MM.1S (cell line): Measurements from ENCODE around the gene RB1.

ENCODE experiments used
- DNase-seq: peaks from one replicate; pipeline ENCODE4 v3.0.0-alpha.2; 2015
- H2AFZ ChIP-seq: fragments of 300-600 bp; sonication (generic); 2 replicates; pipeline ENCODE4 v1.6.0; 2016; ENCODE audit warnings: antibody characterized with exemption, low read length
- H3F3A ChIP-seq: fragments of 300-600 bp; sonication (generic); 2 replicates; pipeline ENCODE4 v1.6.1; 2016; ENCODE audit warnings: mild to moderate bottlenecking, antibody characterized with exemption, low read length, moderate library complexity, mixed read lengths; ENCODE audit not compliant: insufficient read depth
- H3K27ac ChIP-seq: fragments of 300-600 bp; sonication (generic); 2 replicates; pipeline ENCODE4 v1.5.1; 2016; ENCODE audit warnings: mild to moderate bottlenecking, low read length
- H3K27me3 ChIP-seq: fragments of 300-600 bp; sonication (generic); replicated peaks from 2 replicates; pipeline ENCODE4 v1.6.0; 2016; ENCODE audit warnings: low read length; ENCODE audit not compliant: insufficient read depth
- H3K36me3 ChIP-seq: fragments of 300-600 bp; sonication (generic); replicated peaks from 2 replicates; pipeline ENCODE4 v1.6.1; 2016; ENCODE audit warnings: mild to moderate bottlenecking, low read length, mixed read lengths; ENCODE audit not compliant: insufficient read depth
- H3K4me1 ChIP-seq: fragments of 300-600 bp; sonication (generic); 2 replicates; pipeline ENCODE4 v1.6.1; 2016; ENCODE audit warnings: low read length, mixed read lengths
- H3K4me2 ChIP-seq: fragments of 300-600 bp; sonication (generic); 2 replicates; pipeline ENCODE4 v1.6.0; 2016; ENCODE audit warnings: low read depth, low read length
- H3K4me3 ChIP-seq: fragments of 300-600 bp; sonication (generic); 2 replicates; pipeline ENCODE4 v1.5.1; 2016; ENCODE audit warnings: low read length, mixed read lengths
- H3K79me2 ChIP-seq: fragments of 300-600 bp; sonication (generic); 2 replicates; pipeline ENCODE4 v1.6.1; 2016; ENCODE audit warnings: mixed run types, low read length, mixed read lengths
- H3K9ac ChIP-seq: fragments of 300-600 bp; sonication (generic); 2 replicates; pipeline ENCODE4 v1.6.1; 2016; ENCODE audit warnings: low read length, mixed read lengths
- H3K9me2 ChIP-seq: fragments of 300-600 bp; sonication (generic); replicated peaks from 2 replicates; pipeline ENCODE4 v1.6.1; 2016; ENCODE audit warnings: mild to moderate bottlenecking, low read length, mixed read lengths; ENCODE audit not compliant: insufficient read depth
- H3K9me3 ChIP-seq: fragments of 300-600 bp; sonication (generic); replicated peaks from 2 replicates; pipeline ENCODE4 v1.6.1; 2016; ENCODE audit warnings: mild to moderate bottlenecking, low read length, mixed read lengths; ENCODE audit not compliant: insufficient read depth
- H4K20me1 ChIP-seq: fragments of 300-600 bp; sonication (generic); 2 replicates; pipeline ENCODE4 v1.6.1; 2016; ENCODE audit warnings: mild to moderate bottlenecking, low read length, moderate library complexity, mixed read lengths; ENCODE audit not compliant: insufficient read depth
- CTCF ChIP-seq: fragments of 300-600 bp; sonication (generic); IDR thresholded peaks from 2 replicates; pipeline ENCODE4 v1.5.1; 2016; ENCODE audit warnings: antibody characterized with exemption, low read length, mixed read lengths
- EZH2 ChIP-seq: fragments of 300-600 bp; sonication (generic); optimal IDR thresholded peaks from 2 replicates; pipeline ENCODE3; 2017; ENCODE audit warnings: low read depth, mild to moderate bottlenecking, antibody characterized with exemption, low read length, mixed read lengths
- EZH2phosphoT487 ChIP-seq: fragments of 300-600 bp; sonication (generic); IDR thresholded peaks from 2 replicates; pipeline ENCODE4 v1.6.1; 2018; ENCODE audit warnings: antibody characterized with exemption, low read length

The RB1 gene

GRCh38 chr13:48393698-48394085 is 90.1 kb downstream of the RB1 start:
- Histone ChIP-seq H3K4me1 (no peaks in the 10 kb centered on the region), H3K9ac (no peak overlapping the region), H3K9me3 (no peaks in the 10 kb centered on the region), H3K9me2 (no peaks in the 10 kb centered on the region), H3K36me3 (no peaks in the 10 kb centered on the region), H3K4me3 (no peak overlapping the region), H3F3A (no peaks in the 10 kb centered on the region), H3K4me2 (no peak overlapping the region), H3K27ac (no peak overlapping the region), H3K79me2 (no peaks in the 10 kb centered on the region), H3K27me3 (no peaks in the 10 kb centered on the region), H4K20me1 (no peaks in the 10 kb centered on the region), H2AFZ (no peak overlapping the region)
- DNase-seq, result no peak
- TF ChIP-seq EZH2 (no peak), CTCF (no peak), EZH2phosphoT487 (no peak)

DNA sequence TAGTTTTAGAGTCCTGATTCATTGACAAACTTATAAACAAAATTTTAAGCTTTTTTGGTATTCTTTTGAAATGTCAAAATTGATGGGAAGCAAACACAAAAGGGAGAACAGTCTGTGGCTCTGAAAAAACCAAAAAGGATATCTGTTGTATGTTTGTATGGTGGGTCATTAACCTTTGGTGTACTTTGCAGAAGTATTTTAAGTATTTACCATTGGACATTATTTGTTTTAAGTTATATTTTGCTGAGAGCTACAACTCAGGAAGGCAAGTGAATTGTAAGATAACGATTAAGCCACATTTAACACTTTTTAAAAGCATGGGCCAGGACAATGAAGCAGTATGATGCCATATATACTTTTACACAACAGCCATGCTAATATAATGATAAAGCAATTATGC is 94.2 kb downstream of the RB1 start:
- Histone ChIP-seq H3K9me3 (no peaks in the 10 kb centered on the region), H3K4me1 (peaks cover 22% of the 10 kb centered on the region), H3K79me2 (no peaks in the 10 kb centered on the region), H3K4me2 (no peak overlapping the region), H3K27ac (no peak overlapping the region), H2AFZ (no peak overlapping the region), H3K9me2 (no peaks in the 10 kb centered on the region), H3K9ac (no peak overlapping the region), H3F3A (no peaks in the 10 kb centered on the region), H4K20me1 (no peaks in the 10 kb centered on the region), H3K27me3 (no peaks in the 10 kb centered on the region), H3K4me3 (no peak overlapping the region), H3K36me3 (no peaks in the 10 kb centered on the region)
- DNase-seq, result no peak
- TF ChIP-seq CTCF, result no peak
- no peak for TF ChIP-seq EZH2
- TF ChIP-seq EZH2phosphoT487, result no peak

- Histone ChIP-seq H3K9me3 (no peaks in the 10 kb centered on the region), H2AFZ (no peak overlapping the region), H4K20me1 (no peaks in the 10 kb centered on the region), H3K4me1 (peaks cover 22% of the 10 kb centered on the region), H3K27ac (no peak overlapping the region), H3K36me3 (no peaks in the 10 kb centered on the region), H3K79me2 (no peaks in the 10 kb centered on the region), H3K4me3 (no peak overlapping the region), H3K27me3 (no peaks in the 10 kb centered on the region), H3K4me2 (no peak overlapping the region), H3K9me2 (no peaks in the 10 kb centered on the region), H3F3A (no peaks in the 10 kb centered on the region), H3K9ac (no peak overlapping the region)
- no peak for TF ChIP-seq EZH2phosphoT487
- no peak for TF ChIP-seq CTCF
- no peak for TF ChIP-seq EZH2
- DNase-seq, result no peak
These were observed 95.0 kb downstream of the RB1 start for GRCh38 chr13:48398450-48399095.
